Activated CD8-positive, alpha-beta T cell treated with anti-CD3 and anti-CD28 coated beads for 36 hours (primary cell): ENCODE results near the gene GPC2. TPM values are rescaled to one million over a fixed set of nuclear protein-coding genes. Genes with fewer than 3 reads are reported as not detected.
A peak's percentile ranks its signal among the peaks of the same experiment; 100 is the strongest.

ENCODE experiments used
- ATAC-seq: fragments of 200-7000 bp; cut with Tn5 transposase; one replicate; pipeline ENCODE4 v1.10.0; 2021; ENCODE audit warnings: mild to moderate bottlenecking, moderate library complexity
- CTCF ChIA-PET: fragments of 350-600 bp; sonication (Branson Sonifier 250); formaldehyde crosslinking; loops from one replicate; lab custom pipeline; 2021; ENCODE audit warnings: antibody characterized with exemption; lab: Charles Lee
- POLR2A ChIA-PET: fragments of 350-600 bp; sonication (Branson Sonifier 250); formaldehyde crosslinking; loops from one replicate; lab custom pipeline; 2021; ENCODE audit warnings: antibody characterized with exemption; lab: Charles Lee
- DNase-seq: peaks from one replicate; pipeline ENCODE4 v3.0.0-alpha.2; 2020
- H3K27ac Mint-ChIP-seq: one replicate; pipeline ENCODE4 v1.8.0; 2021; ENCODE audit warnings: mild to moderate bottlenecking, mixed read lengths
- H3K27me3 Mint-ChIP-seq: one replicate; pipeline ENCODE4 v1.8.0; 2021; ENCODE audit warnings: mixed read lengths
- H3K36me3 Mint-ChIP-seq: one replicate; pipeline ENCODE4 v1.8.0; 2021; ENCODE audit warnings: low read depth, mixed read lengths
- H3K4me1 Mint-ChIP-seq: one replicate; pipeline ENCODE4 v1.8.0; 2021; ENCODE audit warnings: low read depth, mixed read lengths
- H3K4me3 Mint-ChIP-seq: one replicate; pipeline ENCODE4 v1.8.0; 2021; ENCODE audit warnings: mild to moderate bottlenecking, moderate library complexity, mixed read lengths
- H3K9me3 Mint-ChIP-seq: one replicate; pipeline ENCODE4 v1.8.0; 2021; ENCODE audit warnings: mixed read lengths
- intact Hi-C: fragments of 100-400 bp; cut with micrococcal nuclease; formaldehyde crosslinking; loops from one replicate; pipeline ENCODE4 v1.10.0; 2022
- total RNA-seq, 2 experiments: library from RNA; stranded (reverse); gene quantifications; one replicate each; pipeline ENCODE4 v1.2.3, GENCODE V29; 2021
- TF ChIP-seq, protein P1 (sequence below): fragments of 200-600 bp; IDR thresholded peaks from one replicate; pipeline ENCODE4 v1.8.0; 2022; ENCODE audit warnings: antibody characterized with exemption, mild to moderate bottlenecking

Gene GPC2
- total RNA-seq, 2 experiments from 2014 or later: 3.7 to 4.3 TPM

- H3K4me1 Mint-ChIP-seq: peaks cover 13% of the 10 kb centered on the region
Observed at GRCh38 chr7:100141555-100141949, 35.6 kb downstream of the GPC2 start.

DNA sequence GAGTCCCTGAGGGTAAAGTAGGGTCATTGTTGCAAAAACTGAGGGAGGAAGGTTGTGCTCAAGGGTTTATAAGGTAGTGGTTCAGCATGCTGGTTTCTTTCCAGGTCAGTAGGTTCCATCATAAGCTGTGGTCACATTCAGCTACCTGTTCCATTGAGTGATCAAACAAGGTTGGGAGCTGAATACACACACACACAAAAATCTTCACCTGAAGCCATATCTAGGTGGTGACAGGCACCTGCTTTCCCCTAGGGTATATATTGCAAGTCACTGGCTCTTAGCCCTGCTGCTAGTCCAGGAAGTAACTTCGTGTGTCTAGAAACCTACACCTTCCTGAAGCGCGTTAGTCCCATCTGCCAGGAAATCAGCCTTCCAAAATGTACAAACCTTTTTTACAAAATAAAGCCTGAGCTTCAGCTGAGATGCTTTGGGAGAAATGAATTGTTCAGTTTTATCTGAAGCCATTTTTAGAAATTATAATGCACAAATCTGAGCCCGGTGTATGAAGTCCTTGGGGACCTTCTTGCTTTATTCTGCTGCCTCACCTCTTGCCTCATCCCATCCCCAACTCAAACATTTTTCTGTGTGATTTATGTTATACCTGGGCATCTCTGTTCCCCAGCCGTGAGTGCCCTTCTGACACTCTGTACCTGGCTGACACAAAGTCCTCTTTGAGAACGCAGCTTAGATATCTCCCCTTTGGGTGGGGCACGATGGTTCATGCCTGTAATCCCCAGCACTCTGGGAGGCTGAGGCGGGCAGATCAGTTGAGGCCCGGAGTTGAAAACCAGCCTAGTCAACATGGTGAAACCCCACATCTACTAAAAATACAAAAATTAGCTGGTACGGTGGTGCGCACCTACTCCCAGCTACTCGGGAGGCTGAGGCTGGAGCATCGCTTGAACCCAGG is 39.1 kb downstream of the GPC2 start:
- intact Hi-C loops: loop anchor here (10.0 kb wide), 1 partner anchor 267 kb away; no protein-coding TSS in a partner anchor
- ATAC-seq (no peak), DNase-seq (no peak)
- POLR2A ChIA-PET: interaction anchor here (1.1 to 1.5 kb wide), 3 partner anchors 10 to 37 kb away, joined by 3 read pairs; partner anchors contain the start of genes LAMTOR4 and MCM7
- Mint-ChIP-seq H3K27me3 (no peaks in the 10 kb centered on the region), H3K27ac (peak overlapping the region; percentile 65), H3K4me3 (no peak overlapping the region), H3K4me1 (peaks cover 13% of the 10 kb centered on the region), H3K36me3 (no peaks in the 10 kb centered on the region), H3K9me3 (no peaks in the 10 kb centered on the region)
- TF ChIP-seq, protein P1, sequence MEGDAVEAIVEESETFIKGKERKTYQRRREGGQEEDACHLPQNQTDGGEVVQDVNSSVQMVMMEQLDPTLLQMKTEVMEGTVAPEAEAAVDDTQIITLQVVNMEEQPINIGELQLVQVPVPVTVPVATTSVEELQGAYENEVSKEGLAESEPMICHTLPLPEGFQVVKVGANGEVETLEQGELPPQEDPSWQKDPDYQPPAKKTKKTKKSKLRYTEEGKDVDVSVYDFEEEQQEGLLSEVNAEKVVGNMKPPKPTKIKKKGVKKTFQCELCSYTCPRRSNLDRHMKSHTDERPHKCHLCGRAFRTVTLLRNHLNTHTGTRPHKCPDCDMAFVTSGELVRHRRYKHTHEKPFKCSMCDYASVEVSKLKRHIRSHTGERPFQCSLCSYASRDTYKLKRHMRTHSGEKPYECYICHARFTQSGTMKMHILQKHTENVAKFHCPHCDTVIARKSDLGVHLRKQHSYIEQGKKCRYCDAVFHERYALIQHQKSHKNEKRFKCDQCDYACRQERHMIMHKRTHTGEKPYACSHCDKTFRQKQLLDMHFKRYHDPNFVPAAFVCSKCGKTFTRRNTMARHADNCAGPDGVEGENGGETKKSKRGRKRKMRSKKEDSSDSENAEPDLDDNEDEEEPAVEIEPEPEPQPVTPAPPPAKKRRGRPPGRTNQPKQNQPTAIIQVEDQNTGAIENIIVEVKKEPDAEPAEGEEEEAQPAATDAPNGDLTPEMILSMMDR: no peak
- CTCF ChIA-PET: interaction anchor here (0.9 to 2.9 kb wide), 5 partner anchors 10 to 270 kb away, joined by 3 to 11 read pairs (median 5); partner anchors contain the start of gene LAMTOR4

More at GRCh38 chr7:100141555-100141949, 35.6 kb downstream of the GPC2 start:
- no peak for DNase-seq
- Mint-ChIP-seq H3K27ac (no peak overlapping the region), H3K4me3 (no peak overlapping the region), H3K27me3 (no peaks in the 10 kb centered on the region), H3K36me3 (no peaks in the 10 kb centered on the region), H3K9me3 (no peaks in the 10 kb centered on the region)
- no peak for ATAC-seq
- intact Hi-C loops: no loop called here
- TF ChIP-seq, protein P1: no peak
- ChIA-PET POLR2A (interaction anchor here (1.0 to 1.2 kb wide), 2 partner anchors 13 to 15 kb away, joined by 3 to 5 read pairs; no protein-coding TSS in a partner anchor), CTCF (interaction anchor here (1.5 to 2.0 kb wide), 3 partner anchors 9 to 76 kb away, joined by 5 to 11 read pairs (median 8); no protein-coding TSS in a partner anchor)

GRCh38 chr7:100132697-100133151 is 44.5 kb downstream of the GPC2 start:
- peak; percentile 78 for DNase-seq
- H3K4me1 Mint-ChIP-seq: peaks cover 10% of the 10 kb centered on the region
- H3K36me3 Mint-ChIP-seq: no peaks in the 10 kb centered on the region
- H3K4me3 Mint-ChIP-seq: no peak overlapping the region
- no peak overlapping the region for H3K27ac Mint-ChIP-seq
- TF ChIP-seq, protein P1: peak; percentile 97
- no peaks in the 10 kb centered on the region for H3K27me3 Mint-ChIP-seq
- CTCF ChIA-PET: interaction anchor here (0.6 to 5.5 kb wide), 52 partner anchors 9 to 573 kb away, joined by 3 to 60 read pairs (median 4); partner anchors contain the start of genes AP4M1, CNPY4, GAL3ST4 and LAMTOR4
- H3K9me3 Mint-ChIP-seq: no peaks in the 10 kb centered on the region
- ATAC-seq: peak; percentile 82
- intact Hi-C loops: loop anchor here (10.0 kb wide), 1 partner anchor 272 kb away; no protein-coding TSS in a partner anchor
- POLR2A ChIA-PET: interaction anchor here (0.7 to 1.1 kb wide), 4 partner anchors 10 to 37 kb away, joined by 3 to 5 read pairs (median 3); no protein-coding TSS in a partner anchor

DNA sequence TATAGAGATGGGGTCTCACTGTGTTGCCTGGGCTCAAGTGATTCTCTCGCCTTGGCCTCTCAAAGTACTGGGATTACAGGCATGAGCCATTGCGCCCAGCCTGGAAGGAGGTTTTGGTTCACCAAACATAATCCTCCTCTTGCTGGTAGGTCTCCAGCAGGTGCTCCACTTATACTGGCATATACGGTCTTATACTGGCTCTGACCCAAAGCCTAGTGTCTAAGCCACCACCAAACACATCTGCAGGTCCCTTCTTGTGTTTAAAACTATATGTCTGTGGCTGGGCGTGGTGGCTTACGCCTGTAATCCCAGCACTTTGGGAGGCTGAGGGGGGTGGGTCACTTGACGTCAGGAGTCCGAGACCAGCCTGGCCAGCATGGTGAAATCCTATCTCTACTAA is 45.1 kb downstream of the GPC2 start:
- ATAC-seq (no peak), DNase-seq (no peak)
- no peak overlapping the region for H3K4me3 Mint-ChIP-seq
- POLR2A ChIA-PET: interaction anchor here (1.0 to 1.1 kb wide), 2 partner anchors 23 to 36 kb away, joined by 3 read pairs; no protein-coding TSS in a partner anchor
- no peak overlapping the region for H3K27ac Mint-ChIP-seq
- no peaks in the 10 kb centered on the region for H3K9me3 Mint-ChIP-seq
- CTCF ChIA-PET: interaction anchor here (0.9 to 5.5 kb wide), 42 partner anchors 8 to 574 kb away, joined by 3 to 60 read pairs (median 5); partner anchors contain the start of genes AP4M1, CNPY4, GAL3ST4 and LAMTOR4
- peaks cover 8% of the 10 kb centered on the region for H3K4me1 Mint-ChIP-seq
- intact Hi-C loops: loop anchor here (10.0 kb wide), 1 partner anchor 273 kb away; no protein-coding TSS in a partner anchor
- no peaks in the 10 kb centered on the region for H3K36me3 Mint-ChIP-seq
- TF ChIP-seq, protein P1: no peak
- H3K27me3 Mint-ChIP-seq: no peaks in the 10 kb centered on the region
